CD14-positive monocyte (primary cell): ENCODE data around the gene FAM200A. TPM values are rescaled to one million over a fixed set of nuclear protein-coding genes. Genes with fewer than 3 reads are reported as not detected.

Source experiments
- DNase-seq, 3 donors: peaks; one replicate each; pipeline ENCODE4 v3.0.0-alpha.2; 2011 to 2022
- H2AFZ ChIP-seq: 2 replicates; pipeline ENCODE4 v1.6.0; 2012; ENCODE audit warnings: mild to moderate bottlenecking, low read depth, low read length, inconsistent platforms; ENCODE audit not compliant: insufficient read depth, poor library complexity, severe bottlenecking
- H3K27ac ChIP-seq, 2 donors: 1 replicate in 1 of 2; 2 replicates in 1 of 2; pipeline ENCODE4 v1.5.1; 2012 to 2013; ENCODE audit warnings: low read length in 2 of 2, control low read depth in 1 of 2, inconsistent platforms in 1 of 2, low read depth in 1 of 2, mild to moderate bottlenecking in 1 of 2
- H3K27me3 ChIP-seq, 2 donors: one replicate each; pipeline versions ENCODE4 v1.6.0 to v1.6.1; 2011 to 2013; ENCODE audit warnings: low read length in 2 of 2; ENCODE audit not compliant: control insufficient read depth in 2 of 2, insufficient read depth in 2 of 2
- H3K36me3 ChIP-seq, 2 donors: replicated peaks in 1 of 2; 1 replicate in 1 of 2; 2 replicates in 1 of 2; pipeline versions ENCODE4 v1.5.1 to v1.6.1; 2012 to 2013; ENCODE audit warnings: low read length in 2 of 2, control low read depth in 1 of 2, inconsistent platforms in 1 of 2, mild to moderate bottlenecking in 1 of 2; ENCODE audit not compliant: insufficient read depth in 2 of 2, control insufficient read depth in 1 of 2
- H3K4me1 ChIP-seq, 2 donors: 1 replicate in 1 of 2; 2 replicates in 1 of 2; pipeline versions ENCODE4 v1.5.1 to v1.6.1; 2012 to 2013; ENCODE audit warnings: low read length in 2 of 2, control low read depth in 1 of 2, inconsistent platforms in 1 of 2, mild to moderate bottlenecking in 1 of 2, moderate library complexity in 1 of 2; ENCODE audit not compliant: insufficient read depth in 2 of 2, control insufficient read depth in 1 of 2
- H3K4me2 ChIP-seq: replicated peaks from 2 replicates; pipeline ENCODE3; 2012; ENCODE audit warnings: low read length, moderate library complexity, mild to moderate bottlenecking; ENCODE audit not compliant: poor library complexity, severe bottlenecking; ENCODE audit errors: extremely low read depth
- H3K4me3 ChIP-seq, 3 experiments: fragments of 200-600 bp in 1 of 3; sonication (generic) in 1 of 3; replicated peaks in 1 of 3; 1 replicate in 2 of 3; 2 replicates in 1 of 3; pipeline ENCODE4 v1.5.1; 2011 to 2013; ENCODE audit warnings: low read length in 3 of 3, mild to moderate bottlenecking in 3 of 3, control low read depth in 2 of 3, low read depth in 2 of 3, inconsistent platforms in 1 of 3, moderate library complexity in 1 of 3
- H3K79me2 ChIP-seq: 2 replicates; pipeline ENCODE4 v1.6.0; 2012; ENCODE audit warnings: mild to moderate bottlenecking, control low read depth, inconsistent platforms, low read length, moderate library complexity; ENCODE audit not compliant: insufficient read depth
- H3K9ac ChIP-seq: 2 replicates; pipeline ENCODE4 v1.6.0; 2017; ENCODE audit warnings: low read length, mild to moderate bottlenecking; ENCODE audit not compliant: insufficient read depth, poor library complexity, severe bottlenecking
- H3K9me3 ChIP-seq, 2 donors: replicated peaks in 1 of 2; 1 replicate in 1 of 2; 2 replicates in 1 of 2; pipeline versions ENCODE4 v1.5.1 to v1.6.1; 2012 to 2013; ENCODE audit warnings: low read length in 2 of 2, control low read depth in 1 of 2; ENCODE audit not compliant: control insufficient read depth in 1 of 2, insufficient read depth in 1 of 2
- H4K20me1 ChIP-seq: 2 replicates; pipeline ENCODE4 v1.6.0; 2012; ENCODE audit warnings: mild to moderate bottlenecking, low read length, control low read depth, moderate library complexity; ENCODE audit not compliant: insufficient read depth
- H3K27ac Mint-ChIP-seq, 7 donors: one replicate each; pipeline ENCODE4 v1.8.0; 2020; ENCODE audit warnings: mild to moderate bottlenecking in 7 of 7, mixed read lengths in 7 of 7, moderate library complexity in 6 of 7, inconsistent platforms in 2 of 7
- H3K27me3 Mint-ChIP-seq, 3 donors: one replicate each; pipeline ENCODE4 v1.8.0; 2021 to 2022; ENCODE audit warnings: low read depth in 3 of 3, mild to moderate bottlenecking in 3 of 3, mixed read lengths in 3 of 3, moderate library complexity in 3 of 3, inconsistent platforms in 1 of 3
- H3K36me3 Mint-ChIP-seq, 2 donors: one replicate each; pipeline ENCODE4 v1.8.0; 2020; ENCODE audit warnings: mixed read lengths in 2 of 2, inconsistent platforms in 1 of 2, mild to moderate bottlenecking in 1 of 2
- H3K4me1 Mint-ChIP-seq: one replicate; pipeline ENCODE4 v1.8.0; 2020; ENCODE audit warnings: mild to moderate bottlenecking, mixed read lengths
- H3K4me3 Mint-ChIP-seq, 2 donors: one replicate each; pipeline ENCODE4 v1.8.0; 2020; ENCODE audit warnings: mild to moderate bottlenecking in 2 of 2, mixed read lengths in 2 of 2, moderate library complexity in 1 of 2
- H3K9me3 Mint-ChIP-seq, 7 donors: one replicate each; pipeline ENCODE4 v1.8.0; 2020 to 2022; ENCODE audit warnings: mixed read lengths in 7 of 7, mild to moderate bottlenecking in 6 of 7, moderate library complexity in 6 of 7, inconsistent platforms in 2 of 7
- CTCF ChIP-seq: fragments of 200-600 bp; IDR thresholded peaks from one replicate; pipeline ENCODE4 v1.8.0; 2022; ENCODE audit warnings: antibody characterized with exemption, mild to moderate bottlenecking
- WGBS: methylation state at CpG from one replicate; pipeline ENCODE4 v1.1.5; 2013; ENCODE audit warnings: missing lambda C conversion rate; ENCODE audit not compliant: insufficient coverage; 5-methylcytosine and 5-hydroxymethylcytosine counted together
- intact Hi-C, 2 donors: fragments of 100-400 bp; cut with micrococcal nuclease; formaldehyde crosslinking; loops; one replicate each; pipeline versions ENCODE4 v1.15.0 to v1.15.1; 2023
- polyA plus RNA-seq, 3 donors: library from polyadenylated mRNA; depleted of rRNA in 1 of 3; unstranded in 2 of 3; stranded (reverse) in 1 of 3; fragments of 300-500 nt in 2 of 3; fragments of >200 nt in 1 of 3; fragmentation: Illumina TruSeq in 2 of 3; gene quantifications; 1 replicate in 2 of 3; 2 replicates in 1 of 3; pipeline ENCODE4 v1.2.3, GENCODE V29; 2012 to 2021

Gene FAM200A
- polyA plus RNA-seq, 3 donors = 0.85 to 1.3 (median 1.2) TPM

- Histone ChIP-seq H3K27ac (peak overlapping the region; percentile 94 to 99), H3K4me1 (peaks cover 23 to 57% of the 10 kb centered on the region in 2 donors), H3K36me3 (peaks cover 39 to 47% of the 10 kb centered on the region in 2 donors), H3K27me3 (no peaks in the 10 kb centered on the region), H3K4me3 (peak overlapping the region; percentile 71 to 97 (median 80)), H3K9me3 (no peaks in the 10 kb centered on the region), H2AFZ (peak overlapping the region; percentile 94), H3K4me2 (peak overlapping the region; percentile 92), H3K79me2 (peaks cover 77% of the 10 kb centered on the region), H3K9ac (peak overlapping the region; percentile 96), H4K20me1 (peaks cover 25% of the 10 kb centered on the region)
- Mint-ChIP-seq H3K9me3 (no peaks in the 10 kb centered on the region), H3K36me3 (peaks cover 50 to 53% of the 10 kb centered on the region in 2 donors), H3K4me1 (peaks cover 51% of the 10 kb centered on the region), H3K4me3 (peak overlapping the region; percentile 94 to 99), H3K27me3 (peaks cover 0 to 2% (median 0%) of the 10 kb centered on the region in 3 donors), H3K27ac (peak overlapping the region; percentile 97 to 100 (median 99))
- intact Hi-C loops = loop anchor here (2.0 to 5.0 kb wide), 2 partner anchors 55 to 58 kb away; partner anchors contain the start of genes ZKSCAN5 (in 2 of the 2) and ZSCAN25 (in 1 of the 2)
- DNase-seq = no peak
- WGBS = 16% methylated on average over 23 of the region's 31 CpGs
- TF ChIP-seq CTCF = no peak
These were observed 7.4 kb upstream of the FAM200A start for GRCh38 chr7:99559175-99559915.

GRCh38 chr7:99558306-99559174 is 6.6 kb upstream of the FAM200A start, which contains the start of gene ZNF655:
ZNF655 (plus strand) TSS chr7:99558642; CDS start chr7:99560560, 1,918 bp downstream.
- Histone ChIP-seq H4K20me1 (peaks cover 17% of the 10 kb centered on the region), H3K4me2 (peak within 1 kb of the TSS; percentile 92), H3K27ac (peak within 1 kb of the TSS; percentile 94 to 99), H2AFZ (peak within 1 kb of the TSS; percentile 94), H3K27me3 (no peaks in the 10 kb centered on the region), H3K36me3 (peaks cover 31 to 45% of the 10 kb centered on the region in 2 donors), H3K4me3 (peak within 1 kb of the TSS; percentile 71 to 97 (median 80)), H3K79me2 (peaks cover 73% of the 10 kb centered on the region), H3K4me1 (peaks cover 23 to 57% of the 10 kb centered on the region in 2 donors), H3K9me3 (no peaks in the 10 kb centered on the region), H3K9ac (peak within 1 kb of the TSS; percentile 96)
- peak; percentile 74 to 88 (median 84) for DNase-seq
- peak within 1 kb of the TSS; percentile 94 to 99 for H3K4me3 Mint-ChIP-seq
- WGBS = under 1% methylated on average over 61 of the region's 73 CpGs
- intact Hi-C loops = loop anchor here (2.0 to 5.0 kb wide), 2 partner anchors 54 to 59 kb away; partner anchors contain the start of genes ZKSCAN5 (in 2 of the 2) and ZSCAN25 (in 1 of the 2)
- H3K9me3 Mint-ChIP-seq = no peaks in the 10 kb centered on the region
- peak within 1 kb of the TSS; percentile 97 to 100 (median 99) for H3K27ac Mint-ChIP-seq
- peaks cover 51% of the 10 kb centered on the region for H3K4me1 Mint-ChIP-seq
- peaks cover 47 to 51% of the 10 kb centered on the region in 2 donors for H3K36me3 Mint-ChIP-seq
- no peak for TF ChIP-seq CTCF
- H3K27me3 Mint-ChIP-seq = peaks cover 0 to 2% (median 0%) of the 10 kb centered on the region in 3 donors
